Adipocyte (in vitro differentiated cells): ENCODE data around the gene ITPR3.

Source experiments
- DNase-seq: peaks from one replicate; pipeline ENCODE4 v3.0.0-alpha.2; 2015; ENCODE audit warnings: low read depth
- H3K27me3 ChIP-seq: replicated peaks from 2 replicates; pipeline ENCODE4 v1.7.0; 2013; ENCODE audit warnings: mild to moderate bottlenecking, low read length, moderate library complexity; ENCODE audit not compliant: control insufficient read depth, insufficient read depth
- H3K36me3 ChIP-seq: 2 replicates; pipeline ENCODE4 v1.7.0; 2013; ENCODE audit warnings: low read length, mild to moderate bottlenecking, moderate library complexity; ENCODE audit not compliant: control insufficient read depth, insufficient read depth, severe bottlenecking
- H3K4me1 ChIP-seq: 2 replicates; pipeline ENCODE4 v1.7.0; 2013; ENCODE audit warnings: mild to moderate bottlenecking, low read length, moderate library complexity; ENCODE audit not compliant: control insufficient read depth, insufficient read depth
- H3K4me3 ChIP-seq: 2 replicates; pipeline ENCODE4 v1.7.0; 2013; ENCODE audit warnings: mild to moderate bottlenecking, low read length, moderate library complexity
- H3K9ac ChIP-seq: 2 replicates; pipeline ENCODE4 v1.7.0; 2013; ENCODE audit warnings: mild to moderate bottlenecking, low read length, moderate library complexity
- H3K9me3 ChIP-seq: 2 replicates; pipeline ENCODE4 v1.7.0; 2013; ENCODE audit warnings: mild to moderate bottlenecking, low read length, moderate library complexity; ENCODE audit not compliant: control insufficient read depth

Gene ITPR3

GRCh38 chr6:33697845-33698244 lies 76.7 kb downstream of the ITPR3 start:
- H3K36me3 ChIP-seq = peaks cover 42% of the 10 kb centered on the region
- peaks cover 44% of the 10 kb centered on the region for H3K4me1 ChIP-seq
- no peak for DNase-seq
- H3K9ac ChIP-seq = no peak overlapping the region
- H3K4me3 ChIP-seq = no peak overlapping the region
- no peaks in the 10 kb centered on the region for H3K9me3 ChIP-seq
- H3K27me3 ChIP-seq = no peaks in the 10 kb centered on the region

DNA sequence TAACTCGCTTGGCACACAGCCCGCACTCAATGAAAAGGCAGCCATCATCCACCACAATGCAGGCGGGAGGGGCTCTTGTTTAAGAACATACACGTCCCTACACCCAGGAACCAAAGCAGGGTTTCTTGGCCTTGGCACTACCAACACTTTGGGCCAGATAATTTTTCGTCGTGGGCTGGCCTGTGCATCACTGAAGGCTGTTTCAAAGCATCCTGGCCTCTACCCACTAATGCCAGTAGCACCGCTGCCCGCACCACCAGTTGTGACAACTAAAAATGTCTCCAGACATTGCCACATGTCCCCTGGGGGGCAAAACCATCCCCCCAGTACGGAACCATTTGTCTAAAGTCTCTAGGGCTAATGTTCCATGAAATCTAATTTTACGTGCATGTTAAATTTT lies 77.4 kb downstream of the ITPR3 start:
- Histone ChIP-seq H3K4me3 (no peak overlapping the region), H3K27me3 (no peaks in the 10 kb centered on the region), H3K9ac (no peak overlapping the region), H3K4me1 (peaks cover 43% of the 10 kb centered on the region), H3K9me3 (no peaks in the 10 kb centered on the region), H3K36me3 (peaks cover 35% of the 10 kb centered on the region)
- DNase-seq = no peak

GRCh38 chr6:33699131-33699530 lies 78.0 kb downstream of the ITPR3 start:
- Histone ChIP-seq H3K4me3 (no peak overlapping the region), H3K4me1 (peaks cover 42% of the 10 kb centered on the region), H3K9ac (peak overlapping the region; percentile 5), H3K27me3 (no peaks in the 10 kb centered on the region), H3K36me3 (peaks cover 30% of the 10 kb centered on the region), H3K9me3 (no peaks in the 10 kb centered on the region)
- no peak for DNase-seq

DNA sequence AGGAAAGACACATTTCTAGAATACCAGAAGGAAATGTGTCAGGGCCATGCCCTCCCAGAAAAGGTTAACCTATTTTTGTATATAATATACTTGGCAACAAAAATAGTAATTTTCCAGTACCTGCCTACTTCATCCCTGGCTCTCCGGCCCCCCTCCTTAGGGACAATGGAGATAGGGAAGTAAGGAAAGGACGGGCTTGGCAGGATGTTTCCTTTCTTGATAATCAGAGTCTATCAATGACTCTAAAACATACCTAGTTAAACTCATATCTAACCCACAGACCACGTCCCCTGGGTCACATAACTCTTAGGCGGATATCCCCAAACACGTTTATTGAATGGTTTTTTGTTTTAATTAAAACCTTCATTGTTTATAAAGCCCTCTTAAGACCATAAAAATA lies 78.6 kb downstream of the ITPR3 start:
- Histone ChIP-seq H3K4me3 (no peak overlapping the region), H3K27me3 (no peaks in the 10 kb centered on the region), H3K9me3 (no peaks in the 10 kb centered on the region), H3K9ac (peak overlapping the region; percentile 7), H3K36me3 (peaks cover 28% of the 10 kb centered on the region), H3K4me1 (peaks cover 36% of the 10 kb centered on the region)
- DNase-seq = no peak

GRCh38 chr6:33700391-33701050 lies 79.4 kb downstream of the ITPR3 start:
- Histone ChIP-seq H3K9ac (no peak overlapping the region), H3K36me3 (peaks cover 20% of the 10 kb centered on the region), H3K27me3 (no peaks in the 10 kb centered on the region), H3K4me3 (no peak overlapping the region), H3K4me1 (peaks cover 28% of the 10 kb centered on the region), H3K9me3 (no peaks in the 10 kb centered on the region)
- peak; percentile 55 for DNase-seq

DNA sequence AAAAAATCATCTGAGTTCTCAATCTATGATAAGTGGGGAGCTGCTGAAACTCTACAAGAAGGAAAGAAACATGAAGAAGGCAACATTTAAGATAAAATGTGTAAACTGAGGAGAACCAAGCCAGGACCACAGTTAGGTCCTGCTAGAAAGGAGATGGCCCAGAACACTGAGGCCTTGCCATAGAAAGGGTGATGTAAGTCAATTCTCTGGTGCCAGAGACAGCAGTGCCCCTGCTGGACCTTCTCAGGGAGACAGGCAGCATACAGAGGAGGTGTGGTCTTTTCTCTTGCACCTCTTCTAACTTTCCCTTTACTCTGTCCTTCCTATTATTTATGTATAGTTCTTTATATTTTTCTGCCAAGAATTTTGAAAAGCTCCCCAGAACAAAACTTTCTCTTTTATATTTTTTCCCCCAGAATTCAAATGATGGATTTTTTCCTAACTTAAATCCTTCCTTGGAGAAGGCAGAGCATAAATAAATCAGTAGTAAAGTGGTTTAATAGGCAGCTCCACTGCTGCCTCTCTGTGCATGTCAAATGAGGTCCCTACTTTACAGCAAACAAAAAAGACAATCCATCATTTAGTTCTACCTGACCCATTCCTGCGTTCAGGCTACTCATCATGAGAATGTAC lies 81.3 kb downstream of the ITPR3 start:
- Histone ChIP-seq H3K9me3 (no peaks in the 10 kb centered on the region), H3K27me3 (no peaks in the 10 kb centered on the region), H3K36me3 (peaks cover 10% of the 10 kb centered on the region), H3K9ac (no peak overlapping the region), H3K4me3 (no peak overlapping the region), H3K4me1 (peaks cover 11% of the 10 kb centered on the region)
- DNase-seq = peak; percentile 81

DNA sequence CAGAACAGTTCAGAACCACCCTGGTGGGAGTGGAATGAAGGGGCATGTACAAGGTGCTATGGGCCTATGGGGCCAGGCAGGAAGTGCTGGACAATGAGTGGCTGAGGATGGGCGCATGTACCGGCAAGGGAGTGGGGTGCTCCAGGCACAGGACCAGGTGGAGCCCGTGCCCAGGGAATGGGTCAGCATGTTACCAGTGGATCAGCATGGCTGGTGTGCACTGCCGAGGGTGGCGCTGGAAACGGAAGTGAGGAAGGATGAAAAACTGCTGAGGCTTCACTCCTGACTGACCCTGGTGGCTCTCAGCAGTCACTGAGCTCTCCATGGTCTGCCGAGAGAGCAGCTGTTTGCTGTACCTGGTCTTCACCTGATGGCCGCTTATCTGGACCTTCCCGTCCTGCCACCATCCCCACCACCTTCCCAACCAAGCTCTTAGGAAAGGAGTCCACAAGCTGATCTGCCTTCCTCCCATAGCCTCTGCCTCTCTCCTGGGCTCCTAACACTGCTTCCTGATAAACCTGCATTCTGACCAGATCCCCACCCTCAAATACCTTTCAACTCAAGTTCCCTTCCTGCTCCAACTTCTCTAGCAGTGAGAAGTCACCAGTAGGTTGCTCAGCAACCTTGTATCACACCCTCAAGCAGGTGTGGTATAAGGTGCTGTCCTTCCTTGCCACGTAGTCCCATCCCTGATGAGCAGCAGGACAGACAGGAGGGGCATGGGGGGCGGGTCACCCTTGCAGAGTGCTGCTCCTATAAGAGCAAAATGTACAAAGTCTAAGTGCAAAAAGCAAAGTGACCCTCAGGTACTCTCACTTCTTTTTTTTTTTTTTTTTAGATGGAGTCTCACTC lies 83.3 kb downstream of the ITPR3 start:
- Histone ChIP-seq H3K36me3 (peaks cover 5% of the 10 kb centered on the region), H3K4me3 (no peak overlapping the region), H3K9me3 (no peaks in the 10 kb centered on the region), H3K9ac (no peak overlapping the region), H3K4me1 (peaks cover 10% of the 10 kb centered on the region), H3K27me3 (no peaks in the 10 kb centered on the region)
- DNase-seq = no peak

GRCh38 chr6:33705268-33705885 lies 84.3 kb downstream of the ITPR3 start:
- H3K36me3 ChIP-seq = peaks cover 5% of the 10 kb centered on the region
- H3K27me3 ChIP-seq = no peaks in the 10 kb centered on the region
- DNase-seq = no peak
- H3K9me3 ChIP-seq = no peaks in the 10 kb centered on the region
- H3K4me1 ChIP-seq = peaks cover 12% of the 10 kb centered on the region
- no peak overlapping the region for H3K4me3 ChIP-seq
- H3K9ac ChIP-seq = no peak overlapping the region

DNA sequence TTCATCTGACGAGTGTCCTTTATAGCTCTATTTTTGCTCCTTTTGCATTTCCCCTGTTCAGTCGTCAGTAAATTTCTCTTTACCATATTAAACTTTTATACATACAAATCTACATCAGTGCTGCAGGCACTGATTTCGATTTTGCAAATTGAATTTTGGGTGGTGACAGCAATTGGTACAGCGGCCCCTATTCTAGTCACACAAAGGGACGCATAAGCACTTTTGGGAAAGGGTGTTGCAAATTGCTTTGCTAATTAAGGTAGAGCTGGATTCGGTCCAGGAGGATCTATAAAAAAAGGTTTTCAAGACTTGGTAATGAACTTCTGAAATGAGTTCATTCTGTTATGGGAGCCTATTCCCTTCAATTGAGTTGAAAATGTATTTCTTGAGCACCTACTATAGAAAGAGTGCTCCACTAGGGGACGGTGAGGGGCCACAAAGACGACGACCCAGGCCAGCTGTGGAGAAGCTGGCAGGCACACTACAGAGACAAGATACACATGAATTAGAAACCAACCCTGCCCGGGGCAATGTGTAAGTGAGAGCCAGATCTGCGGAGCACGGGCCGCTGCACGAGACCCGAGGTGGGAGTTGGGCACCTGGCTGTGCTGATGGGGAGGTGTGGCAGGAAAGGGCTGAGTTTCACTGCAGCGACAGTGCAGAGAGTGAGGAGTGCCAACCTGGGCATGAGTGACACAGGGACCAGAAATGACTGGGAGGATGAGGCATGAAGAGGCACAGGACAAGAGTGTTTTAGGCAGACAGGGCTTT lies 85.0 kb downstream of the ITPR3 start:
- no peaks in the 10 kb centered on the region for H3K27me3 ChIP-seq
- H3K4me1 ChIP-seq = peaks cover 19% of the 10 kb centered on the region
- H3K9ac ChIP-seq = no peak overlapping the region
- no peaks in the 10 kb centered on the region for H3K9me3 ChIP-seq
- peaks cover 5% of the 10 kb centered on the region for H3K36me3 ChIP-seq
- DNase-seq = no peak
- no peak overlapping the region for H3K4me3 ChIP-seq

- Histone ChIP-seq H3K4me1 (peaks cover 18% of the 10 kb centered on the region), H3K9me3 (no peaks in the 10 kb centered on the region), H3K27me3 (no peaks in the 10 kb centered on the region), H3K9ac (no peak overlapping the region), H3K36me3 (peaks cover 5% of the 10 kb centered on the region), H3K4me3 (no peak overlapping the region)
- no peak for DNase-seq
Observed at GRCh38 chr6:33707771-33708170, 86.6 kb downstream of the ITPR3 start.
